Glomerular visceral epithelial cell (primary cell): ENCODE measurements around the gene KREMEN2.
A peak's percentile ranks its signal among the peaks of the same experiment; 100 is the strongest.

ENCODE experiments used
- DNase-seq: peaks from one replicate; pipeline ENCODE4 v3.0.0-alpha.2; 2016; ENCODE audit errors: extremely low spot score

KREMEN2 gene

GRCh38 chr16:2980227-2981176, 16.4 kb downstream of the KREMEN2 start, which contains the start of gene PKMYT1:
Gene PKMYT1 (minus strand): TSS chr16:2980446. CDS start chr16:2979657, 789 bp downstream.
- peak; percentile 90 for DNase-seq

DNA sequence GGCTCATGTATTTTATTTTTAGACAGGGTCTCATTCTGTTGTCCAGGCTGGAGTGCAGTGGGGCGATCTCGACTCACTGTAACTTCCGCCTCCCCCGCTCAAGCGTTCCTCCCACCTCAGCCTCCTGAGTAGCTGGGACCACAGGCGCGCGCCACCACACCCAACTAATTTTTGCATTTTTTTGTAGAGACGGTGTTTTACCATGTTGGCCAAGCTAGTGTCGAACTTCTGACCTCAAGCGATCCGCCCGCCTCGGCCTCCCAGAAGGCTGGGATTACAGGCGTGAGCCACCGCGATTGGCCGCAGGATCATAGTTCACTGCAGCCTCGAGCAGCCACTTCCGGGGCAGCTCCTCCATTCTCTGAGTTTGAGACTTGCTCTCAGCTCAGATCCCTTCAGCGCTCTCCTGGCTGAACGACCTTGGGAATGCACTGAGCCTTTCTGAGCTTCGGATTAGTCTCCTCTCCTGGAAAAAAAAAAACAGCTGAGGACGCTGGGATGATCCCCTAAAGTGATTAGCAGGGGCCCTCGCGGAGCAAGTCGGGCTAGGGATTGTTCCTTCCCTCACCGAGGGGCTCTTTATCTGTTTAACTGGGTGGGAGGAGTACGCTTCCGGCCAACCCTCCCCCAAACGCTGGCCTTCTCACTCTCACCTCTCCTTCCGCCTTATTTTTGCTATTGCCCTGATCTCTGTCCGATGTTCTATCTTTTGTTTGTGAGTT, 17.3 kb downstream of the KREMEN2 start:
- DNase-seq: no peak

GRCh38 chr16:2981899-2982250, 17.8 kb downstream of the KREMEN2 start:
- DNase-seq: no peak

DNA sequence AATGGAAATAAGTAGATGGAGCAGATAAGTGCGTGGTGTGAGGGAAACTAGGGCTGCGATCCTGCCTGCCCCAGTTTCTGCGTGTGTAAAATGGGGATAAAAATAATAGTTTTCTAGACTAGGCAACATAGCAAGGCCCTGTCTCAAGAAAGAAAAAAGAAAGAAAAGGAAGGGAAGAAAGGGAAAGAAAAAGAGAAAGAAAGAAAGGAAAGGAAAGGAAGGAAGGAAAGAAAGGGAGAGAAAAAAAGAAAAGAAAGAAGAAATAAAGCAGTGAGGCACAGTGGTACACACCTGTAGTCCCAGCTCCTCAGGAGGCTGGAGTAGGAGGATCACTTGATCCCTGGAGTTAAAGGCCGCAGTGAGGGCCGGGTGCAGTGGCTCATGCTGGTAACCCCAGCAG, 18.3 kb downstream of the KREMEN2 start:
- DNase-seq: no peak

DNA sequence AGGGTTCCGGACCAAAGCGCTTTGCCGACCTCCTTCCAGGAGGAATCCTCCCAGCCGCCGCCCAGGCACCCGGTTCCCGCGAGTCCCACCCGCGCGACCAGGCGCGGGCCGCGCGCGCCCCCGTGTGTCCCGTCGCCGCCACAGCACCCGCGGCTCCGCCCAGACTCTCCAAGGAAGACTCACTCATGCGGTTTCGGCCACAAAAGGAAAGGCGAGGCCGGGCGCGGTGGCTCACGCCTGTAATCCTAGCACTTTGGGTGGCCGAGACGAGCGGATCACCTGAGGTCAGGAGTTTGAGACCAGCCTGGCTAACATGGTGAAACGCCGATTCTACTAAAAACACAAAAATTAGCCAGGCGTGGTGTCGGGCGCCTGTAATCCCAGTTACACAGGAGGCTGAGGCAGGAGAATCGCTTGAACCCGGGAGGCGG, 19.6 kb downstream of the KREMEN2 start:
- DNase-seq: peak; percentile 85

DNA sequence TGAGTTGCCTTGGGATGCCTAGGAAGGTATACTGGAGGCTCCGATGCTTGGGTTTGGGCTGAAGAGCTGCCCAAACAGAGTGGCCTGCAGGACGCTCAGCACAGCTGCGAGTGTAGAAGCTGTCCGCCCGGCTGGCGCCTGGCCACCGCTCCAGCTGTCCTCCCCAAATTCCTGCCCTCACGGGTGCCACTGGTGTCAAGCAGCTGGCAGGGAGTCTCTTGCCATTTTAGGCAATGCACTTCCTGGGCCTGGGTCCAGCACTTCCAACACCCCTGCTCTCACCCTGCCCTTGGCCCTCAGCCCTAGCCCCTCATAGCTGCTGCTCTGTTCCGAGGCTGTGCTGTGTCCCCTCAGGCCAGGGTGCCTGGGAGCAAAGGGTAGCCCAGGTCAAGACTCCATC, 21.4 kb downstream of the KREMEN2 start:
- no peak for DNase-seq

GRCh38 chr16:2985893-2986355, 21.8 kb downstream of the KREMEN2 start:
- DNase-seq: no peak

GRCh38 chr16:2986623-2987188, 22.6 kb downstream of the KREMEN2 start:
- DNase-seq: no peak

- no peak for DNase-seq
These were observed 23.2 kb downstream of the KREMEN2 start for GRCh38 chr16:2987286-2987685.

DNA sequence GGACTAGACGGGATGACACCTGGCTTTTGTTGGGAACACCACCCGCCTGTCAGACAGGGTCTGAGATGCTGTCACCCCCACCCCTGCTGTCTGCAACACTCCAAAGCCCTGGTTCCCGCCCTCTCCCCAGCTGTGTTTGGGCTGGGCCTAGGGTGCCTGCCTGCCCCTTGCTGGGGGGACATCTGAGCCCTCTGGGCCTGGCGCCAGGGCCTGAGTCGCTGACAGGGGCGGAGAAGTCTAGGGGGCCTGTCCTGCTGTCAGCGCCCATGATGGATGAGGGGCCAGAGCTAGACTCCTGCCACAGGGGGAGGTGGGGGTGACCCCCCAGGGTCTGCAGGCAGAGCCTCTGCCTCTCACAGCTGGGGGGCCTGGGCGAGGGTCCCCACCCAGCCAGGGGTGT, 23.8 kb downstream of the KREMEN2 start:
- DNase-seq: peak; percentile 42

DNA sequence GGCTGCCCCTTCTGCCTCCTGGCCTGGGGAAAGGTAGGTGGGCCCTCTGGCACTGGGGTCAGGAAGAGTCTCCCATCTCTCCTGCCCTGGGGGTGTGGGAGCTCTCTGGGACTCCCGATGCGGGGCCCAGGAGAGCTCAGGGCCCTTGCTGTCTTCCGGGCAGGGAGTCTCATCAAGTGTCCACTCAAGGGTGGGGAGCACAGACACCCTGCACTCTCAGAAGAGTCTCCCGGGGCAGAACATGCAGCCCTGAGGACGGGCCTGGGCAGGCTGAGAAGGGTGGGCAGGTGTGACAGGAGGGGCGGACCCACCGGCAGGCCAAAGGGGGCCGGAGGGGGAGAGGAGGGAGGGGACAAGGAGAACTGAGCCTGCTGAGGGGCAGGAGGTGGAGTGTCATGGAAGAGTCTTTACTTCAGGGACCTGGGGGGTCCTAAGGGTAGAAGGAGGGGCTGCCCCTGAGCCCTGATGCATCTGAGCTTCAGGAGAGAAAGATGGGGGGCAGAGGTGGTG, 24.6 kb downstream of the KREMEN2 start:
- no peak for DNase-seq

- DNase-seq: no peak
These were observed 26.8 kb downstream of the KREMEN2 start for GRCh38 chr16:2990891-2991290.

GRCh38 chr16:2991566-2992261, 27.6 kb downstream of the KREMEN2 start:
- DNase-seq: no peak

GRCh38 chr16:2992383-2993081, 28.5 kb downstream of the KREMEN2 start:
- no peak for DNase-seq

- no peak for DNase-seq
These were observed 32.2 kb downstream of the KREMEN2 start for GRCh38 chr16:2996298-2996697.

DNA sequence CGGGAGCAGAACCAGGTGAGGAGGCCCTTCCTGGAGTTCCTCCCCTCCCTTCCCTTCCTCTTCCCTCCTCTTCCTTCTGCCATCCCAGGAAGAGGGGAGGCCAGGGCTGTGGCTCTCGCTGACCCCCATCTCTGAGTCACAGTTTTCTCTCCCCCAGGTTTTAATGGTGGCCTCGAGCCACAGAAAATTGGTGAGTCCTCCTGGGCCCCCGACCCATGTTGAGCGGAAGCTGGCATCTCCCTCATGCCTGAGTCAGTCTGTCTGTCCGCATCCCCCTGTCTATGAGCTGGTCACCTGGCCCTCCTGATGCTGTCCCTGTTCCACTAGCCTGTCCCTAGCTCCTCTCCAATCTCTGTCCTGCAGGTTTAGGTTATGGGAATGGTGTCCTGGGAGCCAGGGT, 35.9 kb downstream of the KREMEN2 start:
- DNase-seq: no peak

DNA sequence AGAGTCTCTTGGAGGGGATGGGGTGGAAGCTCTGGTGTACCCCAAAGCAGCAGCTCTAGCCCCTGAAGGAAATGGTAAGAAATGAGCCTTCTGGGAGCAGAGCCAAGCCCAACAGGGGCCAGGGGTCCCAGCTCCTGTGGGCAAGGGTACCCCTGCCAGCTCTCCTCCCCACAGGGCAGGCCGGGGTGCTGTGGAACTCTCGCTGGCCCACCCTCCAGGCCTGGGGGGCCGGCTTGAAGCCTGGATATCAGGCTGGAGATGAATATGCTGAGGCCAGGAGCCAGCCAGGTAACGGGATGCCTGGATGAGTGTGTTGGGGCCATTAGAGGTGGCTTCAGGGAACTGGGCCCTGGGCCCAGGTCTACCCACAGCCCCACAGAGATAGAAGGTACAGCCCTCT, 36.5 kb downstream of the KREMEN2 start:
- no peak for DNase-seq

GRCh38 chr16:3001316-3001715, 37.2 kb downstream of the KREMEN2 start:
- DNase-seq: no peak

DNA sequence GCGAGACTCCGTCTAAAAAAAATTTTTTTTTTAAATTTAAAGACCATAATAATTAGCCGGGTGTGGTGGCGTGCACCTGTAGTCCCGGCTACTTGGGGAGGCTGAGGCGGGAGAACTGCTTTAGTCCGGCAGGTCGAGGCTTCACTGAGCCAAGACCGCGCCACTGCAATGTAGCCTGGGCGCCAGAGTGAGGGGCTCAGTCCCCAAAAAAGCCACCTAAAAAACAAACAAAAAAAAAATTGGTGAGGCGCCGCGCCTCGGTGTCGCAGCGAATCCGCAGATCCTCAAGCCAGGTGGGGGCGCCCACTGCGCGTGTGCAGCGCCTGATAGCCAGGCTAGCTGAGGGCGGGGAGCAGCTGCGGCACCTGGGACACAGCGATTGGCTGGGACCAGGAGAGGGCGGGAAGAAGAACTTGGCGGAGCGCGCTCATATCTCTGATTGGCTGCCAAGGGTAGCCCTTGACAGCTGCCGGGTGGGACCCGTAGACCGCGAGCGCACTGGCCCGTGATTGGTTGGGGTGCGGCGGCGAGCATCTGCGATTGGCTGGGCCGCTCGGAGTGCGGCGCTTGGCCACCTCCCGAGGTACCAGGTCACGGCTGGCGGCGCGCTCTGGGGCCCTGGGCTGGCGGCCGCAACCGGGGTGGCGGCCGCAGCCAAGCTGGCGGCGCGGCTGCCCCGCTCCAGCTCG, 39.7 kb downstream of the KREMEN2 start:
- DNase-seq: peak; percentile 98

DNA sequence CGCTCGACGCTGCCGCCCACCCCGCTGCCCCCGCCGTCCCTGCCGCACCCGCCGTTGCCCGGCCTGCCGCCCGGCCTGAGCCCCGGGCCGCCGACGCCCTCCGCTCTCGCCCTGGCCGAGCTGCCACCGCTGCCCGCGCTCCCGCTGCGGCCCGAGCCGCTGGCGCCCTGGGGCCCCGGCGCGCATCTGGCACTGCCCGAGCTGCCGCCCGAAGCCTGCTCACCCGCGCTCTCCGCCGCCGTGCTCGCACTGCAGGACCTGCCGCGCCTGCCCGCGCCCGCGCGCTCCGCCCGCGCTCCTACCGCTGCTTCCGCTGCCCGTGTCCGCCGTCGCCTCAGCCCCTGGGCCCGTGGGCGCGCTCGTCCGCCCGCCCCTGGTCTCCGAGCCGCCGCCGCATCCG, 40.2 kb downstream of the KREMEN2 start:
- DNase-seq: peak; percentile 36
